Activated CD8-positive, alpha-beta memory T cell treated with anti-CD3 and anti-CD28 coated beads, Interleukin-2, amount 10 ng/mL, durations not matched to agents 7 days and 5 days (primary cell): Measurements from ENCODE around the gene UPK3BL1. TPM values are rescaled to one million over a fixed set of nuclear protein-coding genes. Genes with fewer than 3 reads are reported as not detected.
"Not testable (repeated sequence)": the region's sequence is repeated elsewhere in the genome, so short reads cannot be mapped to it uniquely, and the experiment has no call there.

Source experiments
- ATAC-seq: fragments of 150-1000 bp; cut with Tn5 transposase; one replicate; pipeline ENCODE4 v1.10.0; 2021; ENCODE audit warnings: moderate library complexity
- CTCF ChIA-PET: fragments of 350-600 bp; sonication (Branson Sonifier 250); formaldehyde crosslinking; loops from one replicate; lab custom pipeline; 2021; ENCODE audit warnings: antibody characterized with exemption; lab: Charles Lee
- DNase-seq: peaks from one replicate; pipeline ENCODE4 v3.0.0-alpha.2; 2020
- H3K27ac Mint-ChIP-seq: one replicate; pipeline ENCODE4 v1.8.0; 2021; ENCODE audit warnings: mild to moderate bottlenecking, mixed read lengths
- H3K27me3 Mint-ChIP-seq: one replicate; pipeline ENCODE4 v1.8.0; 2021; ENCODE audit warnings: mixed read lengths
- H3K36me3 Mint-ChIP-seq: one replicate; pipeline ENCODE4 v1.8.0; 2021; ENCODE audit warnings: mild to moderate bottlenecking, mixed read lengths
- H3K4me1 Mint-ChIP-seq: one replicate; pipeline ENCODE4 v1.8.0; 2021; ENCODE audit warnings: mixed read lengths
- H3K4me3 Mint-ChIP-seq: one replicate; pipeline ENCODE4 v1.8.0; 2021; ENCODE audit warnings: mild to moderate bottlenecking, moderate library complexity, mixed read lengths
- H3K9me3 Mint-ChIP-seq: one replicate; pipeline ENCODE4 v1.8.0; 2022; ENCODE audit warnings: low read depth, mixed read lengths
- total RNA-seq, 2 experiments: library from RNA; stranded (reverse); gene quantifications; one replicate each; pipeline ENCODE4 v1.2.3, GENCODE V29; 2021

UPK3BL1 gene
- total RNA-seq, 2 experiments from 2014 or later, result 20.8 to 30.7 TPM

GRCh38 chr7:102649924-102650323, 7.3 kb upstream of the UPK3BL1 start, which contains the start of gene SPDYE2B:
SPDYE2B (plus strand) TSS chr7:102650319; CDS start chr7:102652349, 2,030 bp downstream.
- H3K27me3 Mint-ChIP-seq, H3K36me3 Mint-ChIP-seq, H3K4me1 Mint-ChIP-seq, H3K9me3 Mint-ChIP-seq, H3K27ac Mint-ChIP-seq, CTCF ChIA-PET, H3K4me3 Mint-ChIP-seq, DNase-seq, ATAC-seq: not testable (repeated sequence)

- H3K36me3 Mint-ChIP-seq, ATAC-seq, CTCF ChIA-PET, H3K27me3 Mint-ChIP-seq, H3K27ac Mint-ChIP-seq, DNase-seq, H3K9me3 Mint-ChIP-seq, H3K4me1 Mint-ChIP-seq, H3K4me3 Mint-ChIP-seq: not testable (repeated sequence)
These were observed 5.2 kb upstream of the UPK3BL1 start for GRCh38 chr7:102647813-102648212.

DNA sequence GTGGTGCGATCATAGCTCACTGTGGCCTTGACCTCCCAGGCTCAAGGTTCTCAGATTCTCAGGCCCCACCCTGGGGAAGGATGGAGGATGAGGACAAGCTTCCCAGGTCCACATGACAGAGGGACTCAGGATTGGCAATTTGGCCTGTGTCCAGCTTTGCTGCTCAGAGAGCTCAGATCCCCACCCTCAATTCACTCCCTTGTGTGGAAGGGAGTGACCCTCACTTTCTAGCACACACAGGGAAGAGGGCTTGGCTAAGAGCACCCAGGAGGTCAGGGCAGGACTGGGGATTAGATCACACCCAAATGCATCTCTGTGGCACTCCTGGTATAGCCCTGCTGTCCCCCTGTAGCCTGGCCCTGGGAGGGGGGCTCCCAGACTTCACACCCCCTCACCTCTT, 813 bp upstream of the UPK3BL1 start:
- H3K4me1 Mint-ChIP-seq, ATAC-seq, H3K27ac Mint-ChIP-seq, H3K4me3 Mint-ChIP-seq, DNase-seq, H3K36me3 Mint-ChIP-seq, CTCF ChIA-PET, H3K9me3 Mint-ChIP-seq, H3K27me3 Mint-ChIP-seq: not testable (repeated sequence)

DNA sequence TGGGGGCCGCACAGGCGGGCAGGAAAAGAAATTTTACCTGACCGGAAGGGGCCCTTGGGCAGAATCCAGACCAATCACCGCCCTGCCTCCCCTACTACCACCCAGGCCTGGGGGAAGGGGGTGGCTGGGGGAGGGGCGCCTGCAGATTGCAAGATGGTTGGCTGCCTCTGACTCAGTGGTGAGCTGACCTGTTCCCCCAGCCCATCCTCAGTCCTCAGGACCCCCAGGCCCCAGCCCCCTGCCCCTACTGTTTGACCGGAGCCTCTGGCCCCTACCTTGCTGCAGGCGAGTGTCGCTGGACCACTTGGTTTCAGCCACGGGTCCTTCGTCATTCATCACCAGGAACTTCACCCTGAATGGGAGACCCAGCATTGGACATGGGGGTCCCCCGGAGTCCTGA, 3.7 kb downstream of the UPK3BL1 start:
- CTCF ChIA-PET, DNase-seq, H3K36me3 Mint-ChIP-seq, H3K27ac Mint-ChIP-seq, H3K4me3 Mint-ChIP-seq, H3K9me3 Mint-ChIP-seq, H3K27me3 Mint-ChIP-seq, H3K4me1 Mint-ChIP-seq: not testable (repeated sequence)
- ATAC-seq, result peak; percentile 12

DNA sequence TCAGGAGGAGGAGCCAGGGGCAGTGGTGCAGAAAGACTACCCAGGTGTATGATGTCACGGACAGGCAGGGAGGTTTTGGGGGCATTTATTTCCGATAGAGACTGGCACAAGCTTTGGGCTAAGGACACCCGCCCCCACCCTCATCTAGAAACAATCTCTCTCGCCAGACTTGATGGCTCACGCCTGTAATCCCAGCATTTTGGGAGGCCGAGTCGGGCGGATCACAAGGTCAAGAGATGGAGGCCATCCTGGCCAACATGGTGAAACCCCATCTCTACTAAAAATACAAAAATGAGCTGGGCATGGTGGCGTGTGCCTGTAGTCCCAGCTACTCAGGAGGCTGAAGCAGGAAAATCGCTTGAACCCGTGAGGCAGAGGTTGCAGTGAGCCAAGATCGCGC, 5.6 kb downstream of the UPK3BL1 start:
- H3K9me3 Mint-ChIP-seq, DNase-seq, H3K4me3 Mint-ChIP-seq, CTCF ChIA-PET, H3K27me3 Mint-ChIP-seq, ATAC-seq, H3K4me1 Mint-ChIP-seq, H3K27ac Mint-ChIP-seq, H3K36me3 Mint-ChIP-seq: not testable (repeated sequence)

- H3K27me3 Mint-ChIP-seq, H3K4me1 Mint-ChIP-seq, H3K9me3 Mint-ChIP-seq, H3K36me3 Mint-ChIP-seq, ATAC-seq, CTCF ChIA-PET, H3K27ac Mint-ChIP-seq, DNase-seq, H3K4me3 Mint-ChIP-seq: not testable (repeated sequence)
These were observed 7.2 kb downstream of the UPK3BL1 start for GRCh38 chr7:102635354-102635753.

- H3K4me3 Mint-ChIP-seq, result not testable (repeated sequence)
These were observed 8.3 kb downstream of the UPK3BL1 start for GRCh38 chr7:102634299-102634698.

GRCh38 chr7:102630622-102631021, 12.0 kb downstream of the UPK3BL1 start:
- H3K9me3 Mint-ChIP-seq, DNase-seq, H3K4me3 Mint-ChIP-seq, H3K4me1 Mint-ChIP-seq, H3K27ac Mint-ChIP-seq, H3K27me3 Mint-ChIP-seq, H3K36me3 Mint-ChIP-seq, CTCF ChIA-PET, ATAC-seq: not testable (repeated sequence)

More at GRCh38 chr7:102634299-102634698, 8.3 kb downstream of the UPK3BL1 start:
- DNase-seq, H3K27ac Mint-ChIP-seq, H3K36me3 Mint-ChIP-seq, CTCF ChIA-PET, H3K4me1 Mint-ChIP-seq, H3K9me3 Mint-ChIP-seq, H3K27me3 Mint-ChIP-seq, ATAC-seq: not testable (repeated sequence)

- H3K27ac Mint-ChIP-seq, H3K9me3 Mint-ChIP-seq, H3K4me3 Mint-ChIP-seq, H3K4me1 Mint-ChIP-seq, DNase-seq, H3K36me3 Mint-ChIP-seq, CTCF ChIA-PET, ATAC-seq, H3K27me3 Mint-ChIP-seq: not testable (repeated sequence)
These were observed 15.2 kb downstream of the UPK3BL1 start for GRCh38 chr7:102627271-102627904.

DNA sequence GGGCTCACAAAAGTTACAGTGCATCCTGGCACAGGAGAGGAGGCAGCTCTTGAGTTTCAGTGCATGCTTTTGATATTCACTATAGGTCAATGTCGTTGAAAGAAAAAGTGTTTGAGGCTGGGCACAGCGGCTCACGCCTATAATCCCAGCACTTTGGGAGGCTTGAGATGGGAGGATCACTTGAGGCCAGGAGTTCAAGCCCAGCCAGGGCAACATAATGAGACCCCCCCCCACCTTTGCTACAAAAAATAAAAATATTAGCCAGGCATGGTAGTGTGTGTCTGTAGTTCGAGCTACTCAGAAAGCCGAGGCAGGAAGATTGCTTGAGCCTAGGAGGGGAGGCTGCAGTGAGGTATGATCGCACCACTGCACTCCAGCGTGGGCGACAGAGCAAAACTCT, 24.5 kb downstream of the UPK3BL1 start:
- H3K36me3 Mint-ChIP-seq, H3K4me3 Mint-ChIP-seq, H3K27me3 Mint-ChIP-seq, H3K9me3 Mint-ChIP-seq, H3K4me1 Mint-ChIP-seq, CTCF ChIA-PET, ATAC-seq, DNase-seq, H3K27ac Mint-ChIP-seq: not testable (repeated sequence)

GRCh38 chr7:102616507-102617125, 26.0 kb downstream of the UPK3BL1 start, which contains the start of gene RASA4:
RASA4 (minus strand) TSS chr7:102616756; CDS start chr7:102616689, 67 bp downstream.
- ATAC-seq, result peak; percentile 99
- H3K4me1 Mint-ChIP-seq, H3K27me3 Mint-ChIP-seq, H3K9me3 Mint-ChIP-seq, H3K4me3 Mint-ChIP-seq, H3K36me3 Mint-ChIP-seq, H3K27ac Mint-ChIP-seq, CTCF ChIA-PET: not testable (repeated sequence)
- peak; percentile 50 for DNase-seq

GRCh38 chr7:102615930-102616329, 26.7 kb downstream of the UPK3BL1 start:
- not testable (repeated sequence) for H3K27ac Mint-ChIP-seq, ATAC-seq

DNA sequence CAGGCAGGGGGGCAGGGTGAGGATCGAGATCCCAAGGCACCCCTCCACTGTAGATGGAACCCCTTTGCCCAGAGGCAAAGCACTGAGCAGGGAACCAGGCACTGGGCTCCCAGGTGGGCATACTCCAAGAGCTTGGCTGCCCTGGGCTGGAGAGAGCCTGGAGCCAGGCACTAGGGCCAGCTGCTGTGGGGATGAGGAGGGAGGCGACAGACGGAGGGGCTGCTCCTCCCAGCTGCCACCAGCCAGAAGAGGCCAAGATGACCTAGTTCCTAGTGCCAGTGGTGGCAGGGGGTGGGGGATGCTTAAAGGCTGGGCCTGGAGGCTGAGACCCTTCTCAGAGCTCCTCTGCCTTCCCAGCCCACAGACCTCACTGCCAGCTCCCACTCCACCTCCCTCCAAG, 27.7 kb downstream of the UPK3BL1 start:
- H3K27me3 Mint-ChIP-seq, H3K36me3 Mint-ChIP-seq, H3K4me1 Mint-ChIP-seq, ATAC-seq, H3K9me3 Mint-ChIP-seq, H3K27ac Mint-ChIP-seq, DNase-seq, H3K4me3 Mint-ChIP-seq, CTCF ChIA-PET: not testable (repeated sequence)

More at GRCh38 chr7:102615930-102616329, 26.7 kb downstream of the UPK3BL1 start:
- H3K4me1 Mint-ChIP-seq, DNase-seq, H3K27me3 Mint-ChIP-seq, H3K4me3 Mint-ChIP-seq, H3K9me3 Mint-ChIP-seq, H3K36me3 Mint-ChIP-seq, CTCF ChIA-PET: not testable (repeated sequence)

- H3K9me3 Mint-ChIP-seq, H3K4me3 Mint-ChIP-seq, H3K36me3 Mint-ChIP-seq, H3K27ac Mint-ChIP-seq, CTCF ChIA-PET, DNase-seq, ATAC-seq, H3K27me3 Mint-ChIP-seq, H3K4me1 Mint-ChIP-seq: not testable (repeated sequence)
These were observed 28.3 kb downstream of the UPK3BL1 start for GRCh38 chr7:102614346-102614697.
